Fibroblast of lung (primary cell): ENCODE data around the gene CERK. TPM values are rescaled to one million over a fixed set of nuclear protein-coding genes. Genes with fewer than 3 reads are reported as not detected.

Experiments used
- DNase-seq, 2 donors: peaks; one replicate each; pipeline versions ENCODE4 v3.0.0 to v3.0.0-alpha.2; 2010; ENCODE audit warnings: low read depth in 2 of 2
- H2AFZ ChIP-seq: 2 replicates; pipeline ENCODE4 v1.5.1; 2012; ENCODE audit warnings: low read length, control low read depth, inconsistent platforms
- H3K27ac ChIP-seq: 2 replicates; pipeline ENCODE4 v1.5.1; 2011; ENCODE audit warnings: low read length, control low read depth; ENCODE audit not compliant: insufficient read depth
- H3K27me3 ChIP-seq: 2 replicates; pipeline ENCODE4 v1.5.1; 2011; ENCODE audit warnings: mild to moderate bottlenecking, low read length; ENCODE audit not compliant: control insufficient read depth, insufficient read depth
- H3K36me3 ChIP-seq: 2 replicates; pipeline ENCODE4 v1.5.1; 2011; ENCODE audit warnings: low read length; ENCODE audit not compliant: control insufficient read depth, insufficient read depth
- H3K4me1 ChIP-seq: 2 replicates; pipeline ENCODE4 v1.5.1; 2011; ENCODE audit warnings: low read length; ENCODE audit not compliant: control insufficient read depth, insufficient read depth; ENCODE audit errors: extremely low read depth
- H3K4me2 ChIP-seq: 2 replicates; pipeline ENCODE4 v1.5.1; 2011; ENCODE audit warnings: low read length, control low read depth; ENCODE audit not compliant: insufficient read depth; ENCODE audit errors: extremely low read depth
- H3K4me3 ChIP-seq, 4 experiments: fragments of 200-600 bp in 1 of 4; sonication (generic) in 1 of 4; replicated peaks in 1 of 4; 2 replicates each; pipeline ENCODE4 v1.5.1; 2011 to 2016; ENCODE audit warnings: low read length in 4 of 4, low read depth in 3 of 4, mild to moderate bottlenecking in 3 of 4, control low read depth in 2 of 4, inconsistent platforms in 1 of 4, mixed read lengths in 1 of 4; ENCODE audit not compliant: insufficient read depth in 1 of 4; ENCODE audit errors: control extremely low read depth in 1 of 4
- H3K79me2 ChIP-seq: 2 replicates; pipeline ENCODE4 v1.5.1; 2012; ENCODE audit warnings: mild to moderate bottlenecking, low read length, inconsistent platforms; ENCODE audit not compliant: control insufficient read depth, insufficient read depth
- H3K9ac ChIP-seq: 2 replicates; pipeline ENCODE4 v1.5.1; 2011; ENCODE audit warnings: mild to moderate bottlenecking, low read length, control low read depth; ENCODE audit not compliant: insufficient read depth
- H3K9me3 ChIP-seq: 2 replicates; pipeline ENCODE4 v1.5.1; 2012; ENCODE audit warnings: low read depth, low read length; ENCODE audit not compliant: control insufficient read depth, insufficient read depth
- H4K20me1 ChIP-seq: 2 replicates; pipeline ENCODE4 v1.5.1; 2011; ENCODE audit warnings: low read length; ENCODE audit not compliant: control insufficient read depth, insufficient read depth; ENCODE audit errors: extremely low read depth
- EZH2 ChIP-seq: IDR thresholded peaks from 2 replicates; pipeline ENCODE4 v1.5.1; 2012; ENCODE audit warnings: low read length, control low read depth, mild to moderate bottlenecking; ENCODE audit errors: missing control alignments
- polyA plus RNA-seq, 2 donors: library from polyadenylated mRNA; depleted of rRNA in 1 of 2; stranded (reverse) in 1 of 2; unstranded in 1 of 2; fragments of >200 nt; gene quantifications; 2 replicates each; pipeline ENCODE4 v1.2.1, GENCODE V29; 2011 to 2012; ENCODE audit warnings: missing spikeins in 1 of 2
- total RNA-seq: library from RNA; depleted of rRNA; stranded (reverse); fragments of >200 nt; gene quantifications from 2 replicates; pipeline ENCODE4 v1.2.1, GENCODE V29; 2014
- TF ChIP-seq, protein P1 (sequence below), 2 donors: IDR thresholded peaks in 1 of 2; conservative IDR thresholded peaks in 1 of 2; 1 replicate in 1 of 2; 2 replicates in 1 of 2; pipeline ENCODE4 v1.5.1; 2011 to 2012; ENCODE audit warnings: low read length in 2 of 2, control low read depth in 1 of 2, inconsistent platforms in 1 of 2, low read depth in 1 of 2, mild to moderate bottlenecking in 1 of 2

Gene CERK
- total and polyA plus RNA-seq, 2 donors (not counting 1 experiment from before 2014, with no cell fraction given), result 19.5 to 24.9 TPM

DNA sequence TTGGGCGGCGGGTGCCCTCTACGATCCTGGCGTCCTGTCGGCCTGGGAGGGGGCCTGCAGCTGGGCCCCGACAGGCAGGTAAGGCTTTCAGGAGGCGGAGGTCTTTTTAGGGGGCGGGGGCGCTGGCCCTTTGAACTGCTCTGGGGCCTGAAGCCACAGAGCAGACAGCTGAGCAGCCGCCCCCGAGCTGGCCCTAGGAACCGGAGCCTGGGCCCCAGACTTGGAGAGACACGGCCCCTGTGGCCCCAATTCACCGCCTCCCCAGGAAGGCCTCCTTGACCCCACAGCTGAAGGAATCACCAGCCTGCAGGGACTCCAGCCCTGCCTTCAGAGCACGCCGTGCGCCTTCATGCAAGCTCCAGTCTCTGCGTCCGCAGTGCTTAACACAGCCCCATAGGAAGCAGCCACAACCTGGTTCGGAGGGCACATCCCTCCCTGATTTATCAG lies 618 bp upstream of the CERK start:
- Histone ChIP-seq H3K4me2 (peak overlapping the region; percentile 55), H3K27me3 (no peaks in the 10 kb centered on the region), H3K79me2 (peaks cover 35% of the 10 kb centered on the region), H2AFZ (peak overlapping the region; percentile 45), H3K36me3 (no peaks in the 10 kb centered on the region), H3K27ac (peak overlapping the region; percentile 68), H3K9ac (peak overlapping the region; percentile 70), H3K4me3 (peak overlapping the region; percentile 50 to 76 (median 63)), H3K4me1 (peaks cover 13% of the 10 kb centered on the region), H4K20me1 (peaks cover 4% of the 10 kb centered on the region), H3K9me3 (no peaks in the 10 kb centered on the region)
- TF ChIP-seq, protein P1, sequence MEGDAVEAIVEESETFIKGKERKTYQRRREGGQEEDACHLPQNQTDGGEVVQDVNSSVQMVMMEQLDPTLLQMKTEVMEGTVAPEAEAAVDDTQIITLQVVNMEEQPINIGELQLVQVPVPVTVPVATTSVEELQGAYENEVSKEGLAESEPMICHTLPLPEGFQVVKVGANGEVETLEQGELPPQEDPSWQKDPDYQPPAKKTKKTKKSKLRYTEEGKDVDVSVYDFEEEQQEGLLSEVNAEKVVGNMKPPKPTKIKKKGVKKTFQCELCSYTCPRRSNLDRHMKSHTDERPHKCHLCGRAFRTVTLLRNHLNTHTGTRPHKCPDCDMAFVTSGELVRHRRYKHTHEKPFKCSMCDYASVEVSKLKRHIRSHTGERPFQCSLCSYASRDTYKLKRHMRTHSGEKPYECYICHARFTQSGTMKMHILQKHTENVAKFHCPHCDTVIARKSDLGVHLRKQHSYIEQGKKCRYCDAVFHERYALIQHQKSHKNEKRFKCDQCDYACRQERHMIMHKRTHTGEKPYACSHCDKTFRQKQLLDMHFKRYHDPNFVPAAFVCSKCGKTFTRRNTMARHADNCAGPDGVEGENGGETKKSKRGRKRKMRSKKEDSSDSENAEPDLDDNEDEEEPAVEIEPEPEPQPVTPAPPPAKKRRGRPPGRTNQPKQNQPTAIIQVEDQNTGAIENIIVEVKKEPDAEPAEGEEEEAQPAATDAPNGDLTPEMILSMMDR (conservative IDR thresholded peaks at IDR 0.05 in 1 of 2, IDR thresholded peaks at IDR 0.05 in 1 of 2; ENCODE audit: low read depth in 1 of 2, low read length in 2 of 2), result no peak
- TF ChIP-seq EZH2, result no peak
- peak; percentile 16 to 43 for DNase-seq

DNA sequence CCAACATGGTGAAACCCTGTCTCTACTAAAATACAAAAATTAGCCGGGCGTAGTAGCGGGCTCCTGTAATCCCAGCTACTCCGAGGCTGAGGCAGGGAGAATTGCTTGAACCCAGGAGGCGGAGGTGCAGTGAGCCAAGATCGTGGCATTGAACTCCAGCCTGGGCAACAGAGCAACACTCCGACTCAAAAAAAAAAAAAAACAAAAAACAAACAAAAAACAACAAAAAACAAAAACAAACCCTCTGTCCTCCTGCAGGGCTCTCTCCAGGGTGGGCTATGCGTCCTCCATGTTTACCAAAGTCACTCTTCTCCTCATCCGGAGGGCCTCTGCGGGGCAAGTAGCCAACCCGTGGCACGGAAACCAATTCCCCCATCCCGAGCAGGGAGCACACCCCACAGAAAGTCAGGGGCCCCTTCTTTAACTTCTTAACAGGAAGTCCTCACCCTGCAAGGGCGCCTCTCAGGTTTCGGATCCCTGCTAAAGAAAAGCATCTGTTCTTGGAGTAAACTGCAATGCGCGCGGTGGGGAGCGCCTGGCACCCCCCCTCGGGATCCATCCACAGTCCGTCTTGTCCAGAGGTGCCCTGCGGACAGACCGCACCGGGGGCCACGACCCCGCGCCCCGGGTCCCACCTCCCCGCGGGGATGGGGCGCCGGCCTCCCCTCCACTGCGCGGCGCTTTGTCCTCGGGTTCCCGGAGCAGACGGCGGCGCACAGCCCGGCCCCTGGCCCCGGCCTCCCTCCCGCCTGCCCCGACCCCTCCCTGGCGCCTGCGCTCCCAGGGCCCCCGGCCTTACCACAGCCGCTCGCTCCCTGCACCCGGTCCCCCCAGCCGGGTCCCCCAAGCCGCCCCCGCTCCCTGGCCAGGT lies 712 bp downstream of the CERK start:
- Histone ChIP-seq H3K79me2 (peaks cover 39% of the 10 kb centered on the region), H3K4me3 (peak overlapping the region; percentile 75 to 90 (median 78)), H3K9me3 (no peaks in the 10 kb centered on the region), H3K36me3 (no peaks in the 10 kb centered on the region), H3K9ac (peak overlapping the region; percentile 75), H3K27me3 (no peaks in the 10 kb centered on the region), H3K27ac (peak overlapping the region; percentile 59), H4K20me1 (peaks cover 4% of the 10 kb centered on the region), H3K4me2 (peak overlapping the region; percentile 94), H2AFZ (no peak overlapping the region), H3K4me1 (peaks cover 13% of the 10 kb centered on the region)
- DNase-seq, result peak; percentile 38 to 39
- TF ChIP-seq, protein P1 (conservative IDR thresholded peaks at IDR 0.05 in 1 of 2, IDR thresholded peaks at IDR 0.05 in 1 of 2; ENCODE audit: low read depth in 1 of 2, low read length in 2 of 2), result no peak
- TF ChIP-seq EZH2, result no peak

DNA sequence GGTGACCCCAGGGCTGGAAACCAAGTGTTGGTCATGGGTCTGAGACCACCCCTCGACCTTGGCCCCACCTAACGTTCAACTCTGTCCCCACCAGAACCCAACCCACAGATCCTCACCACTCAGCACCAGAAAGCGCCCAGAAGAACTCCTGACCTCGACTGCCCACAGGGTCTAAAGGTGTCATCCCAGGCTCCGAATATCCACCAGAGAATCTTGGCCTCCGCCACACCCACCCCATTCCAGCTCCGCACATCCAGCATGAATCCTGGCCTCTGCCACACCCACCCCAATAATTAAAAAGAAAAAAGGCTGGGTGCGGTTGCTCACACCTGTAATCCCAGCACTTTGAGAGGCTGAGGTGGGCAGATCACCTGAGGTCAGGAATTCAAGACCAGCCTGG lies 1.3 kb downstream of the CERK start:
- H4K20me1 ChIP-seq, result peaks cover 4% of the 10 kb centered on the region
- peak overlapping the region; percentile 94 for H3K4me2 ChIP-seq
- H3K9ac ChIP-seq, result no peak overlapping the region
- no peak overlapping the region for H3K27ac ChIP-seq
- no peaks in the 10 kb centered on the region for H3K27me3 ChIP-seq
- TF ChIP-seq EZH2, result no peak
- TF ChIP-seq, protein P1 (conservative IDR thresholded peaks at IDR 0.05 in 1 of 2, IDR thresholded peaks at IDR 0.05 in 1 of 2; ENCODE audit: low read depth in 1 of 2, low read length in 2 of 2), result no peak
- no peak for DNase-seq
- peaks cover 44% of the 10 kb centered on the region for H3K79me2 ChIP-seq
- no peaks in the 10 kb centered on the region for H3K9me3 ChIP-seq
- peaks cover 13% of the 10 kb centered on the region for H3K4me1 ChIP-seq
- H3K4me3 ChIP-seq, result peak overlapping the region in 3 of 4 experiments; percentile 76 to 90 (median 79)
- H2AFZ ChIP-seq, result no peak overlapping the region
- peaks cover 2% of the 10 kb centered on the region for H3K36me3 ChIP-seq
